ENCODE results near the gene MCTP1. TPM values are rescaled to one million over a fixed set of nuclear protein-coding genes. Genes with fewer than 3 reads are reported as not detected.
A peak's percentile ranks its signal among the peaks of the same experiment; 100 is the strongest.

The MCTP1 gene
- total and polyA plus RNA-seq, 10 of the 15 experiments (the other 5 are each of a cell fraction or from before 2014, with no cell fraction given) = 12.6 to 45.9 (median 18.8) TPM

DNA sequence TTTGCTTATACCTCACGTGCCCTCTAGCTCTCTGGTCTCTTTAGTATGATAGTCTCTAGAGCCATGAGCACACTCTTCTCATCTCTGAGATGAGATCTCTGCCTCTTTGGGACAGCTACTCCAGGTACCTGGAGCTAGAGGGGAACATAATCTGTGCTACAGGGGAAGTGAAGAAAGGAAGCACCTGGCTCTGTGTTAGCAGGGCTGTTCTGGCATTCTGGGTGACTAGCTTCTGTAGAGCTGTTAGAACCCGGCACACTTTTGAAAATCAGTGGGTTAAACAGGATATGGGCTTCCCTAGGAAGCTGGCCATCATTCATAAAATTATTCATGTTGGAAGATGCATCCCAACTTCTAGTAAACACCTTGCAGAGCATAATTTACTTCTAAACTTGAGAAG lies 224.8 kb downstream of the MCTP1 start:
- H3K9me3 ChIP-seq (replicated peaks; ENCODE audit: control insufficient read depth, insufficient read depth, low read length) = no peaks in the 10 kb centered on the region; the same call in 2 of the 3 replicates
- DNase-seq (ENCODE audit: low read depth, low spot score) (no peak), FAIRE-seq (no peak), ATAC-seq (peak; percentile 60)
- no peaks in the 10 kb centered on the region for H4K20me1 ChIP-seq (ENCODE audit: control insufficient read depth, insufficient read depth)
- no peak overlapping the region for H3K27ac ChIP-seq (ENCODE audit: control insufficient read depth, insufficient read depth)
- SMC1A ChIA-PET (ENCODE audit: uncharacterized antibody, unreplicated experiment) = interaction anchor here (1.0 to 2.5 kb wide), 9 partner anchors 9 to 93 kb away, joined by 3 to 13 read pairs (median 5); no protein-coding TSS in a partner anchor
- H3K79me2 ChIP-seq (ENCODE audit: control insufficient read depth, insufficient read depth, low read length) = peaks cover 21% of the 10 kb centered on the region
- intact Hi-C loops (cut with micrococcal nuclease; ENCODE audit: unreplicated experiment) = no loop called here
- no peak overlapping the region for H3K9ac ChIP-seq (ENCODE audit: control insufficient read depth, insufficient read depth, low read length)
- H2AFZ ChIP-seq (ENCODE audit: control insufficient read depth, low read depth, low read length) = no peak overlapping the region
- H3K27me3 ChIP-seq (replicated peaks in 1 of 2; ENCODE audit: control insufficient read depth in 2 of 2, insufficient read depth in 2 of 2, low read length in 1 of 2) = no peaks in the 10 kb centered on the region
- H3K4me1 ChIP-seq (ENCODE audit: control insufficient read depth, insufficient read depth, low read length) = no peaks in the 10 kb centered on the region; the same call in 1 of the 2 replicates
- no peaks in the 10 kb centered on the region for H3K36me3 ChIP-seq (ENCODE audit: control insufficient read depth in 2 of 2, insufficient read depth in 2 of 2, low read length in 1 of 2)
- no TSS peak for BruUV-seq (replicated peaks)
- TF ChIP-seq SPI1 (IDR thresholded peaks at IDR 0.05; ENCODE audit: borderline replicate concordance, insufficient read depth, low read depth, low read length) (peak; percentile 38; the same call in 1 of the 2 replicates), NFIC (IDR thresholded peaks at IDR 0.05; ENCODE audit: low read depth, low read length) (no peak), NR2F1 (conservative IDR thresholded peaks at IDR 0.05) (no peak), NBN (IDR thresholded peaks at IDR 0.05) (no peak)
- CTCF ChIA-PET = interaction anchor here (0.9 to 1.6 kb wide), 5 partner anchors 9 to 83 kb away, joined by 3 to 6 read pairs (median 4); no protein-coding TSS in a partner anchor
- 0% methylated on average over 2 of the region's 2 CpGs for WGBS (ENCODE audit: insufficient coverage, insufficient replicate concordance, low lambda C conversion rate, missing lambda C conversion rate)
- in situ Hi-C loops (cut with MboI) = no loop called here
- H3K4me2 ChIP-seq (ENCODE audit: control insufficient read depth, insufficient read depth) = no peak overlapping the region
- no peak overlapping the region for H3K4me3 ChIP-seq
- POLR2A ChIA-PET = interaction anchor here (0.7 to 1.2 kb wide), 4 partner anchors 9 to 33 kb away, joined by 5 to 10 read pairs (median 6); no protein-coding TSS in a partner anchor
- RAD21 ChIA-PET (ENCODE audit: unreplicated experiment) = interaction anchor here (0.7 to 2.0 kb wide), 5 partner anchors 9 to 91 kb away, joined by 3 to 7 read pairs (median 4); no protein-coding TSS in a partner anchor

DNA sequence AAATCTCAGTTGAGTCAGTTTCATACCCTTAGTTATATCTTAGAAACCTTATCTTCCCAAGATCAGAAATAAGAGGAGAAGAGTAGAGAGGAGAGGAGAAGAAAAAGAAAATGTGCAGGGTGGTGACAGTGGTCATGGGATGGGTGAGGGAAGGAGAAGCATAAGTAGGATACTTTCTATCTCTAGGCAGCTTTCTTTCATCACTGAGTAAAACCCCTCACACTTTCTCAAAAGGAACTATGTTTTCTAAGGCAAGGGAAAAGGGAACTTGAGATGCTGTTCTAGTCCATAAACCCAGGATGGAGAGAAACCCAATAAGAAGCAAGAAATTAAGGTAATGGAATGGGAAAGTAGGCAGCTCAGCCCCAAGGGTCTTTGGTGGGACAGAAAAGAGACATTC lies 225.3 kb downstream of the MCTP1 start:
- ChIA-PET RAD21 (ENCODE audit: unreplicated experiment) (interaction anchor here (1.5 to 2.0 kb wide), 3 partner anchors 10 to 87 kb away, joined by 3 to 7 read pairs (median 4); no protein-coding TSS in a partner anchor), POLR2A (interaction anchor here (1.0 to 1.2 kb wide), 2 partner anchors 10 kb away, joined by 5 to 6 read pairs; no protein-coding TSS in a partner anchor), CTCF (interaction anchor here (0.9 to 1.9 kb wide), 6 partner anchors 9 to 82 kb away, joined by 3 to 6 read pairs (median 4); no protein-coding TSS in a partner anchor), SMC1A (ENCODE audit: uncharacterized antibody, unreplicated experiment) (interaction anchor here (1.0 to 2.5 kb wide), 10 partner anchors 9 to 92 kb away, joined by 3 to 13 read pairs (median 4); no protein-coding TSS in a partner anchor)
- Histone ChIP-seq H3K4me1 (ENCODE audit: control insufficient read depth, insufficient read depth, low read length) (no peaks in the 10 kb centered on the region; the same call in 1 of the 2 replicates), H3K9ac (ENCODE audit: control insufficient read depth, insufficient read depth, low read length) (no peak overlapping the region), H3K79me2 (ENCODE audit: control insufficient read depth, insufficient read depth, low read length) (peaks cover 19% of the 10 kb centered on the region), H3K27ac (ENCODE audit: control insufficient read depth, insufficient read depth) (no peak overlapping the region), H3K36me3 (ENCODE audit: control insufficient read depth in 2 of 2, insufficient read depth in 2 of 2, low read length in 1 of 2) (no peaks in the 10 kb centered on the region), H4K20me1 (ENCODE audit: control insufficient read depth, insufficient read depth) (no peaks in the 10 kb centered on the region), H3K27me3 (replicated peaks in 1 of 2; ENCODE audit: control insufficient read depth in 2 of 2, insufficient read depth in 2 of 2, low read length in 1 of 2) (no peaks in the 10 kb centered on the region), H3K9me3 (replicated peaks; ENCODE audit: control insufficient read depth, insufficient read depth, low read length) (no peaks in the 10 kb centered on the region; the same call in 2 of the 3 replicates), H2AFZ (ENCODE audit: control insufficient read depth, low read depth, low read length) (no peak overlapping the region), H3K4me3 (no peak overlapping the region), H3K4me2 (ENCODE audit: control insufficient read depth, insufficient read depth) (no peak overlapping the region)
- ATAC-seq (peak; percentile 27), DNase-seq (ENCODE audit: low read depth, low spot score) (no peak), FAIRE-seq (no peak)
- BruUV-seq (replicated peaks) = no TSS peak
- intact Hi-C loops (cut with micrococcal nuclease; ENCODE audit: unreplicated experiment) = no loop called here
- in situ Hi-C loops (cut with MboI) = no loop called here
- TF ChIP-seq, protein P1, sequence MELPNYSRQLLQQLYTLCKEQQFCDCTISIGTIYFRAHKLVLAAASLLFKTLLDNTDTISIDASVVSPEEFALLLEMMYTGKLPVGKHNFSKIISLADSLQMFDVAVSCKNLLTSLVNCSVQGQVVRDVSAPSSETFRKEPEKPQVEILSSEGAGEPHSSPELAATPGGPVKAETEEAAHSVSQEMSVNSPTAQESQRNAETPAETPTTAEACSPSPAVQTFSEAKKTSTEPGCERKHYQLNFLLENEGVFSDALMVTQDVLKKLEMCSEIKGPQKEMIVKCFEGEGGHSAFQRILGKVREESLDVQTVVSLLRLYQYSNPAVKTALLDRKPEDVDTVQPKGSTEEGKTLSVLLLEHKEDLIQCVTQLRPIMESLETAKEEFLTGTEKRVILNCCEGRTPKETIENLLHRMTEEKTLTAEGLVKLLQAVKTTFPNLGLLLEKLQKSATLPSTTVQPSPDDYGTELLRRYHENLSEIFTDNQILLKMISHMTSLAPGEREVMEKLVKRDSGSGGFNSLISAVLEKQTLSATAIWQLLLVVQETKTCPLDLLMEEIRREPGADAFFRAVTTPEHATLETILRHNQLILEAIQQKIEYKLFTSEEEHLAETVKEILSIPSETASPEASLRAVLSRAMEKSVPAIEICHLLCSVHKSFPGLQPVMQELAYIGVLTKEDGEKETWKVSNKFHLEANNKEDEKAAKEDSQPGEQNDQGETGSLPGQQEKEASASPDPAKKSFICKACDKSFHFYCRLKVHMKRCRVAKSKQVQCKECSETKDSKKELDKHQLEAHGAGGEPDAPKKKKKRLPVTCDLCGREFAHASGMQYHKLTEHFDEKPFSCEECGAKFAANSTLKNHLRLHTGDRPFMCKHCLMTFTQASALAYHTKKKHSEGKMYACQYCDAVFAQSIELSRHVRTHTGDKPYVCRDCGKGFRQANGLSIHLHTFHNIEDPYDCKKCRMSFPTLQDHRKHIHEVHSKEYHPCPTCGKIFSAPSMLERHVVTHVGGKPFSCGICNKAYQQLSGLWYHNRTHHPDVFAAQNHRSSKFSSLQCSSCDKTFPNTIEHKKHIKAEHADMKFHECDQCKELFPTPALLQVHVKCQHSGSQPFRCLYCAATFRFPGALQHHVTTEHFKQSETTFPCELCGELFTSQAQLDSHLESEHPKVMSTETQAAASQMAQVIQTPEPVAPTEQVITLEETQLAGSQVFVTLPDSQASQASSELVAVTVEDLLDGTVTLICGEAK (IDR thresholded peaks at IDR 0.05; ENCODE audit: borderline replicate concordance) = no peak
- no peak for TF ChIP-seq ZNF274 (IDR thresholded peaks at IDR 0.05; ENCODE audit: insufficient read depth, insufficient read length)

Data from GM12878 (cell line).